HG02642 (cell line): ENCODE results near the gene PPP1R3F.
"Not testable (repeated sequence)": the region's sequence is repeated elsewhere in the genome, so short reads cannot be mapped to it uniquely, and the experiment has no call there.

Experiments
- ATAC-seq: cut with Tn5 transposase; IDR thresholded peaks from one replicate; pipeline ENCODE4 v1.9.1; 2021; ENCODE audit warnings: mild to moderate bottlenecking; ENCODE audit not compliant: unreplicated experiment, poor library complexity

PPP1R3F gene

GRCh38 chrX:49303346-49303745 lies 33.8 kb downstream of the PPP1R3F start, which contains the start of gene GAGE10:
GAGE10 (plus strand) TSS chrX:49303646; CDS start chrX:49304860, 1,214 bp downstream.
- ATAC-seq, result no peak

GRCh38 chrX:49307775-49308174 lies 38.2 kb downstream of the PPP1R3F start:
- ATAC-seq, result not testable (repeated sequence)

- ATAC-seq, result no peak
These were observed 39.1 kb downstream of the PPP1R3F start for GRCh38 chrX:49308604-49309269.

- no peak for ATAC-seq
These were observed 39.9 kb downstream of the PPP1R3F start for GRCh38 chrX:49309401-49309981.

- no peak for ATAC-seq
These were observed 40.8 kb downstream of the PPP1R3F start for GRCh38 chrX:49310371-49310770.

GRCh38 chrX:49312176-49312575 lies 42.6 kb downstream of the PPP1R3F start:
- ATAC-seq, result no peak

- ATAC-seq, result no peak
These were observed 46.5 kb downstream of the PPP1R3F start for GRCh38 chrX:49316085-49316484.

- not testable (repeated sequence) for ATAC-seq
These were observed 52.1 kb downstream of the PPP1R3F start, which contains the start of gene GAGE12J for GRCh38 chrX:49321737-49322136. GAGE12J (plus strand) TSS chrX:49322037; CDS start chrX:49323194, 1,157 bp downstream.

GRCh38 chrX:49322266-49322665 lies 52.7 kb downstream of the PPP1R3F start:
- not testable (repeated sequence) for ATAC-seq

- not testable (repeated sequence) for ATAC-seq
These were observed 54.1 kb downstream of the PPP1R3F start for GRCh38 chrX:49323735-49324134.

GRCh38 chrX:49330421-49330820 lies 60.8 kb downstream of the PPP1R3F start:
- ATAC-seq, result not testable (repeated sequence)

- ATAC-seq, result not testable (repeated sequence)
These were observed 61.7 kb downstream of the PPP1R3F start, which contains the start of gene GAGE13 for GRCh38 chrX:49331282-49331681. GAGE13 (plus strand) TSS chrX:49331582; CDS start chrX:49332738, 1,156 bp downstream.

- not testable (repeated sequence) for ATAC-seq
These were observed 62.2 kb downstream of the PPP1R3F start for GRCh38 chrX:49331841-49332240.
